SIG-M5 (cell line): ENCODE results near the gene TRPV2.
"Not testable (repeated sequence)": the region's sequence is repeated elsewhere in the genome, so short reads cannot be mapped to it uniquely, and the experiment has no call there.

Experiments used
- DNase-seq: peaks from one replicate; lab custom pipeline; 2025; lab: John Stamatoyannopoulos, UW

TRPV2 gene

GRCh38 chr17:16435925-16436886 is 20.8 kb downstream of the TRPV2 start:
- no peak for DNase-seq

GRCh38 chr17:16437083-16437482 is 21.7 kb downstream of the TRPV2 start:
- DNase-seq = no peak

GRCh38 chr17:16438173-16438556 is 22.8 kb downstream of the TRPV2 start:
- DNase-seq = no peak

GRCh38 chr17:16438557-16439302 is 23.4 kb downstream of the TRPV2 start:
- peak; percentile 97 for DNase-seq

GRCh38 chr17:16439303-16439791 is 24.0 kb downstream of the TRPV2 start:
- DNase-seq = no peak

- DNase-seq = no peak
These were observed 24.5 kb downstream of the TRPV2 start for GRCh38 chr17:16439811-16440351.

- DNase-seq = not testable (repeated sequence)
These were observed 25.0 kb downstream of the TRPV2 start for GRCh38 chr17:16440354-16440753.

- DNase-seq = no peak
These were observed 25.7 kb downstream of the TRPV2 start for GRCh38 chr17:16440901-16441629.

GRCh38 chr17:16442141-16442540 is 26.8 kb downstream of the TRPV2 start:
- DNase-seq = peak; percentile 67

- no peak for DNase-seq
These were observed 27.5 kb downstream of the TRPV2 start for GRCh38 chr17:16442594-16443510.

- DNase-seq = no peak
These were observed 28.3 kb downstream of the TRPV2 start for GRCh38 chr17:16443511-16444257.

GRCh38 chr17:16444258-16444886 is 29.0 kb downstream of the TRPV2 start:
- DNase-seq = no peak

GRCh38 chr17:16446338-16446983 is 31.1 kb downstream of the TRPV2 start:
- DNase-seq = no peak

- no peak for DNase-seq
These were observed 32.3 kb downstream of the TRPV2 start for GRCh38 chr17:16447676-16448075.

GRCh38 chr17:16448490-16448889 is 33.1 kb downstream of the TRPV2 start:
- DNase-seq = no peak

- no peak for DNase-seq
These were observed 33.8 kb downstream of the TRPV2 start for GRCh38 chr17:16449121-16449570.

- DNase-seq = no peak
These were observed 34.7 kb downstream of the TRPV2 start for GRCh38 chr17:16450028-16450427.

GRCh38 chr17:16452268-16452667 is 36.9 kb downstream of the TRPV2 start:
- not testable (repeated sequence) for DNase-seq

GRCh38 chr17:16453493-16453851 is 38.1 kb downstream of the TRPV2 start:
- DNase-seq = no peak
